ENCODE results near the gene POU2AF1. TPM values are rescaled to one million over a fixed set of nuclear protein-coding genes. Genes with fewer than 3 reads are reported as not detected.

The POU2AF1 gene
- total RNA-seq, 1 experiment from 2014 or later, result not detected

GRCh38 chr11:111312076-111312475, 67.0 kb downstream of the POU2AF1 start:
- no peaks in the 10 kb centered on the region for H3K79me2 ChIP-seq (ENCODE audit: low read length)
- intact Hi-C loops (cut with micrococcal nuclease), result no loop called here
- ATAC-seq, result no peak
- H3K4me1 ChIP-seq (ENCODE audit: insufficient read depth, low read length), result peaks cover 8% of the 10 kb centered on the region; the same call in 1 of the 2 replicates
- H3K4me2 ChIP-seq (ENCODE audit: low read length), result no peak overlapping the region
- no peak for TF ChIP-seq EZH2phosphoT487 (IDR thresholded peaks at IDR 0.05; ENCODE audit: borderline replicate concordance, low read length)
- TF ChIP-seq, protein P1, sequence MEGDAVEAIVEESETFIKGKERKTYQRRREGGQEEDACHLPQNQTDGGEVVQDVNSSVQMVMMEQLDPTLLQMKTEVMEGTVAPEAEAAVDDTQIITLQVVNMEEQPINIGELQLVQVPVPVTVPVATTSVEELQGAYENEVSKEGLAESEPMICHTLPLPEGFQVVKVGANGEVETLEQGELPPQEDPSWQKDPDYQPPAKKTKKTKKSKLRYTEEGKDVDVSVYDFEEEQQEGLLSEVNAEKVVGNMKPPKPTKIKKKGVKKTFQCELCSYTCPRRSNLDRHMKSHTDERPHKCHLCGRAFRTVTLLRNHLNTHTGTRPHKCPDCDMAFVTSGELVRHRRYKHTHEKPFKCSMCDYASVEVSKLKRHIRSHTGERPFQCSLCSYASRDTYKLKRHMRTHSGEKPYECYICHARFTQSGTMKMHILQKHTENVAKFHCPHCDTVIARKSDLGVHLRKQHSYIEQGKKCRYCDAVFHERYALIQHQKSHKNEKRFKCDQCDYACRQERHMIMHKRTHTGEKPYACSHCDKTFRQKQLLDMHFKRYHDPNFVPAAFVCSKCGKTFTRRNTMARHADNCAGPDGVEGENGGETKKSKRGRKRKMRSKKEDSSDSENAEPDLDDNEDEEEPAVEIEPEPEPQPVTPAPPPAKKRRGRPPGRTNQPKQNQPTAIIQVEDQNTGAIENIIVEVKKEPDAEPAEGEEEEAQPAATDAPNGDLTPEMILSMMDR (conservative IDR thresholded peaks at IDR 0.05; ENCODE audit: low read depth, low read length), result no peak
- no peak for TF ChIP-seq EZH2 (IDR thresholded peaks at IDR 0.05; ENCODE audit: low read length, unreplicated experiment)
- ChIA-PET CTCF (no interaction called here), POLR2A (ENCODE audit: unreplicated experiment) (no interaction called here)
- H3K27me3 ChIP-seq (ENCODE audit: low read length), result peaks cover 39% of the 10 kb centered on the region
- H2AFZ ChIP-seq (ENCODE audit: low read length), result no peak overlapping the region
- no peaks in the 10 kb centered on the region for H3F3A ChIP-seq (ENCODE audit: low read length, unreplicated experiment)
- no peaks in the 10 kb centered on the region for H4K20me1 ChIP-seq (ENCODE audit: low read length)
- no peak overlapping the region for H3K4me3 ChIP-seq (ENCODE audit: low read length)
- no peak overlapping the region for H3K27ac ChIP-seq (ENCODE audit: low read length)
- no peaks in the 10 kb centered on the region for H3K9me3 ChIP-seq (ENCODE audit: low read length)
- BruUV-seq (replicated peaks), result no TSS peak
- no peak overlapping the region for H3K9ac ChIP-seq (ENCODE audit: low read length)
- no peak for DNase-seq
- no peaks in the 10 kb centered on the region for H3K36me3 ChIP-seq (ENCODE audit: low read depth, low read length)
- H3K9me2 ChIP-seq (replicated peaks; ENCODE audit: low read length), result no peaks in the 10 kb centered on the region

DNA sequence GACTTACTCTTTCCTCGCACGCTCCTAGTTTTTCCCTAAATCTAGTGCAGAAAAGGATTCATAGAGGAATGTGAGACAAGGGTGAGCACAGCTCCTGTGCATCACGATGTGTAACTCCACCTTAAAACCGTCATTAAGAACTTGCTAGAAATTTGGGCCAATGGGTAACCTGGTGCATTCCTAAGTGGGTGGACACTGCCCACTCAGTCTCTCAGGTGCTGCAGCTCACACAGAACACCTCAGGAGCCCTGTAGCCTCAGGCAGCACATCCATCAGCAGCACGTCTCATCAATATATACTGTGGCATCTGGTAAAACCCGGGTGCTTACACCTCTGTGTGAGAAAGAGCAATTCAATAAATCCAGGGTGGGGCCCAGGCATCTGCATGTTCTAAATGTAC, 68.4 kb downstream of the POU2AF1 start:
- peaks cover 8% of the 10 kb centered on the region; the same call in 1 of the 2 replicates for H3K4me1 ChIP-seq (ENCODE audit: insufficient read depth, low read length)
- peak overlapping the region; percentile 51 for H3K27ac ChIP-seq (ENCODE audit: low read length)
- H3K9me3 ChIP-seq (ENCODE audit: low read length), result no peaks in the 10 kb centered on the region
- no peak for ATAC-seq
- no peaks in the 10 kb centered on the region for H3F3A ChIP-seq (ENCODE audit: low read length, unreplicated experiment)
- no TSS peak for BruUV-seq (replicated peaks)
- intact Hi-C loops (cut with micrococcal nuclease), result no loop called here
- H3K79me2 ChIP-seq (ENCODE audit: low read length), result no peaks in the 10 kb centered on the region
- H3K9ac ChIP-seq (ENCODE audit: low read length), result no peak overlapping the region
- no peaks in the 10 kb centered on the region for H4K20me1 ChIP-seq (ENCODE audit: low read length)
- H3K36me3 ChIP-seq (ENCODE audit: low read depth, low read length), result no peaks in the 10 kb centered on the region
- ChIA-PET CTCF (no interaction called here), POLR2A (ENCODE audit: unreplicated experiment) (no interaction called here)
- TF ChIP-seq EZH2 (IDR thresholded peaks at IDR 0.05; ENCODE audit: low read length, unreplicated experiment) (no peak), EZH2phosphoT487 (IDR thresholded peaks at IDR 0.05; ENCODE audit: borderline replicate concordance, low read length) (no peak)
- TF ChIP-seq, protein P1 (conservative IDR thresholded peaks at IDR 0.05; ENCODE audit: low read depth, low read length), result no peak
- H3K4me3 ChIP-seq (ENCODE audit: low read length), result no peak overlapping the region
- H3K9me2 ChIP-seq (replicated peaks; ENCODE audit: low read length), result no peaks in the 10 kb centered on the region
- peaks cover 49% of the 10 kb centered on the region for H3K27me3 ChIP-seq (ENCODE audit: low read length)
- H3K4me2 ChIP-seq (ENCODE audit: low read length), result no peak overlapping the region
- no peak for DNase-seq
- H2AFZ ChIP-seq (ENCODE audit: low read length), result no peak overlapping the region; the same call in 1 of the 2 replicates

DNA sequence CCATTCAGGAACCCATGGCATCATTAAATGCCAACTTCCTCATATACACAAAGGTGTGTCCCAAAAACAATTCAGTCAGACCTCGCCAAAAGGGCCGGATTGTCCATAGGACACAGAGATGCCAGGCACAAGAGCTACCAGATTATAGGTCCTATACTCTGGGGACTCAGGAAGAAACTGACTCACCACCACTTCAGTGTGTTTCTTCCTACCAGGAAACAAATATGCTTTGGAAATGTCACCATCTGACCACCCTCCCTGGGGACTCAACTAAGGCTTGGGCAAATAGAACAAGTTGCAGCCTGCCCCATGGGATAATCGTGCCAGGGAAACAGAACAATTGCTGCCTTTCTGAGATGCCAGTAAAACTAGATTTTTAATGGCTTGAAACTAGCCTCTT, 69.0 kb downstream of the POU2AF1 start:
- no peaks in the 10 kb centered on the region for H3F3A ChIP-seq (ENCODE audit: low read length, unreplicated experiment)
- BruUV-seq (replicated peaks), result no TSS peak
- peak; percentile 44 for DNase-seq
- POLR2A ChIA-PET (ENCODE audit: unreplicated experiment), result no interaction called here
- peak overlapping the region; percentile 79 for H3K27ac ChIP-seq (ENCODE audit: low read length)
- H2AFZ ChIP-seq (ENCODE audit: low read length), result no peak overlapping the region
- no peaks in the 10 kb centered on the region for H3K79me2 ChIP-seq (ENCODE audit: low read length)
- CTCF ChIA-PET, result no interaction called here
- H3K9me2 ChIP-seq (replicated peaks; ENCODE audit: low read length), result no peaks in the 10 kb centered on the region
- H4K20me1 ChIP-seq (ENCODE audit: low read length), result no peaks in the 10 kb centered on the region
- H3K4me3 ChIP-seq (ENCODE audit: low read length), result no peak overlapping the region
- H3K4me1 ChIP-seq (ENCODE audit: insufficient read depth, low read length), result peaks cover 8% of the 10 kb centered on the region; the same call in 1 of the 2 replicates
- H3K27me3 ChIP-seq (ENCODE audit: low read length), result peaks cover 55% of the 10 kb centered on the region
- peak overlapping the region; percentile 28; the same call in 1 of the 2 replicates for H3K9ac ChIP-seq (ENCODE audit: low read length)
- TF ChIP-seq EZH2phosphoT487 (IDR thresholded peaks at IDR 0.05; ENCODE audit: borderline replicate concordance, low read length) (no peak), EZH2 (IDR thresholded peaks at IDR 0.05; ENCODE audit: low read length, unreplicated experiment) (no peak)
- TF ChIP-seq, protein P1 (conservative IDR thresholded peaks at IDR 0.05; ENCODE audit: low read depth, low read length), result no peak
- H3K9me3 ChIP-seq (ENCODE audit: low read length), result no peaks in the 10 kb centered on the region
- intact Hi-C loops (cut with micrococcal nuclease), result no loop called here
- no peaks in the 10 kb centered on the region for H3K36me3 ChIP-seq (ENCODE audit: low read depth, low read length)
- ATAC-seq, result no peak; the same call in 1 of the 2 replicates
- no peak overlapping the region for H3K4me2 ChIP-seq (ENCODE audit: low read length)

All from PC-3 (cell line).